HG03439 (cell line): ENCODE measurements around the gene METTL1.
"Not testable (repeated sequence)": the region's sequence is repeated elsewhere in the genome, so short reads cannot be mapped to it uniquely, and the experiment has no call there.

Experiments
- ATAC-seq: cut with Tn5 transposase; IDR thresholded peaks from one replicate; pipeline ENCODE4 v1.9.1; 2021; ENCODE audit warnings: mild to moderate bottlenecking, moderate library complexity; ENCODE audit not compliant: unreplicated experiment

METTL1 gene

GRCh38 chr12:57726151-57726883, 45.6 kb downstream of the METTL1 start:
- no peak for ATAC-seq

- ATAC-seq, result no peak
Measured at GRCh38 chr12:57725851-57726150, 46.1 kb downstream of the METTL1 start.

GRCh38 chr12:57724936-57725740, 46.8 kb downstream of the METTL1 start:
- no peak for ATAC-seq

GRCh38 chr12:57724003-57724935, 47.6 kb downstream of the METTL1 start:
- ATAC-seq, result no peak

- no peak for ATAC-seq
Measured at GRCh38 chr12:57723630-57723962, 48.3 kb downstream of the METTL1 start.

GRCh38 chr12:57722716-57723629, 48.9 kb downstream of the METTL1 start:
- ATAC-seq, result no peak

GRCh38 chr12:57721846-57722608, 49.9 kb downstream of the METTL1 start:
- ATAC-seq, result not testable (repeated sequence)

- ATAC-seq, result no peak
Measured at GRCh38 chr12:57720606-57721595, 51.0 kb downstream of the METTL1 start.

- ATAC-seq, result no peak
Measured at GRCh38 chr12:57719777-57720605, 51.9 kb downstream of the METTL1 start.

- ATAC-seq, result no peak
Measured at GRCh38 chr12:57718641-57719528, 53.0 kb downstream of the METTL1 start.
